MCF 10A (cell line): ENCODE measurements around the gene TPP1. TPM values are rescaled to one million over a fixed set of nuclear protein-coding genes. Genes with fewer than 3 reads are reported as not detected.

Experiments
- BruUV-seq: library from RNA; stranded (reverse); fragments of 400-500 nt; replicated peaks from 2 replicates; lab custom pipeline; 2021; lab: Mats Ljungman, UMichigan
- CTCF ChIA-PET: fragments of 300-600 bp; sonication (Branson Sonifier 250); formaldehyde crosslinking; extraction: SDS; loops from one replicate; lab custom pipeline; 2021; ENCODE audit warnings: antibody characterized with exemption, inconsistent platforms; lab: Yijun Ruan, JAX
- POLR2A ChIA-PET: fragments of 300-600, 350-650 bp; sonication (Branson Sonifier 250); formaldehyde crosslinking; extraction: SDS; loops from one replicate; lab custom pipeline; 2020; ENCODE audit warnings: antibody characterized with exemption, inconsistent platforms; lab: Yijun Ruan, JAX
- DNase-seq: peaks from one replicate; pipeline ENCODE4 v3.0.0-alpha.2; 2018; ENCODE audit not compliant: unreplicated experiment
- H3K27ac Mint-ChIP-seq: one replicate; pipeline ENCODE4 v1.8.0; 2022; ENCODE audit warnings: mild to moderate bottlenecking, low read depth, mixed read lengths; ENCODE audit not compliant: unreplicated experiment
- H3K27me3 Mint-ChIP-seq: one replicate; pipeline ENCODE4 v1.8.0; 2022; ENCODE audit warnings: mixed read lengths; ENCODE audit not compliant: insufficient read depth, unreplicated experiment
- H3K36me3 Mint-ChIP-seq: one replicate; pipeline ENCODE4 v1.8.0; 2022; ENCODE audit warnings: mild to moderate bottlenecking, moderate library complexity, mixed read lengths; ENCODE audit not compliant: insufficient read depth, unreplicated experiment
- H3K4me1 Mint-ChIP-seq: one replicate; pipeline ENCODE4 v1.8.0; 2022; ENCODE audit warnings: mixed read lengths; ENCODE audit not compliant: insufficient read depth, unreplicated experiment
- H3K4me3 Mint-ChIP-seq: one replicate; pipeline ENCODE4 v1.8.0; 2022; ENCODE audit warnings: mild to moderate bottlenecking, moderate library complexity, mixed read lengths; ENCODE audit not compliant: unreplicated experiment
- H3K9me3 Mint-ChIP-seq: one replicate; pipeline ENCODE4 v1.8.0; 2022; ENCODE audit warnings: mixed read lengths; ENCODE audit not compliant: unreplicated experiment
- CTCF ChIP-seq: fragments of 200-600 bp; IDR thresholded peaks from one replicate; pipeline ENCODE4 v1.8.0; 2022; ENCODE audit warnings: antibody characterized with exemption, mild to moderate bottlenecking; ENCODE audit not compliant: unreplicated experiment
- intact Hi-C: fragments of 100-400 bp; cut with micrococcal nuclease; formaldehyde crosslinking; loops from 2 replicates; pipeline ENCODE4 v1.14.1; 2022
- total RNA-seq: library from RNA; stranded (reverse); gene quantifications from 2 replicates; pipeline ENCODE4 v1.2.3, GENCODE V29; 2022

TPP1 gene
- total RNA-seq, 1 experiment from 2014 or later, result 26.9 TPM

- TF ChIP-seq CTCF, result no peak
- ChIA-PET CTCF (interaction anchor here (0.7 to 1.2 kb wide), 3 partner anchors 10 to 294 kb away, joined by 3 to 4 read pairs (median 3); partner anchors contain the start of gene MRPL17), POLR2A (no interaction called here)
- Mint-ChIP-seq H3K4me1 (no peaks in the 10 kb centered on the region), H3K9me3 (no peaks in the 10 kb centered on the region), H3K27ac (no peak overlapping the region), H3K36me3 (no peaks in the 10 kb centered on the region), H3K4me3 (no peak overlapping the region), H3K27me3 (peaks cover 19% of the 10 kb centered on the region)
- DNase-seq, result no peak
- intact Hi-C loops, result no loop called here
- BruUV-seq, result no TSS peak
Measured at GRCh38 chr11:6657346-6657745, 38.1 kb upstream of the TPP1 start.

GRCh38 chr11:6656936-6657335 is 37.7 kb upstream of the TPP1 start:
- TF ChIP-seq CTCF, result no peak
- H3K27ac Mint-ChIP-seq, result no peak overlapping the region
- no peaks in the 10 kb centered on the region for H3K4me1 Mint-ChIP-seq
- no TSS peak for BruUV-seq
- no peak overlapping the region for H3K4me3 Mint-ChIP-seq
- no peak for DNase-seq
- H3K9me3 Mint-ChIP-seq, result no peaks in the 10 kb centered on the region
- ChIA-PET POLR2A (no interaction called here), CTCF (interaction anchor here (1.1 to 1.2 kb wide), 2 partner anchors 26 to 294 kb away, joined by 3 to 4 read pairs; partner anchors contain the start of gene MRPL17)
- intact Hi-C loops, result no loop called here
- peaks cover 19% of the 10 kb centered on the region for H3K27me3 Mint-ChIP-seq
- no peaks in the 10 kb centered on the region for H3K36me3 Mint-ChIP-seq

- H3K27me3 Mint-ChIP-seq, result peaks cover 19% of the 10 kb centered on the region
- no peaks in the 10 kb centered on the region for H3K9me3 Mint-ChIP-seq
- no peaks in the 10 kb centered on the region for H3K36me3 Mint-ChIP-seq
- no peaks in the 10 kb centered on the region for H3K4me1 Mint-ChIP-seq
- H3K4me3 Mint-ChIP-seq, result no peak overlapping the region
- no peak for DNase-seq
- no peak for TF ChIP-seq CTCF
- POLR2A ChIA-PET, result no interaction called here
- CTCF ChIA-PET, result interaction anchor here (1.1 kb wide), 1 partner anchor 293 kb away, joined by 3 read pairs; no protein-coding TSS in a partner anchor
- BruUV-seq, result no TSS peak
- H3K27ac Mint-ChIP-seq, result no peak overlapping the region
- intact Hi-C loops, result no loop called here
Measured at GRCh38 chr11:6656584-6656915, 37.3 kb upstream of the TPP1 start.

GRCh38 chr11:6655790-6656583 is 36.8 kb upstream of the TPP1 start, which contains the start of gene DCHS1:
Gene DCHS1 (minus strand): TSS chr11:6655809. CDS start chr11:6641613, 14,196 bp downstream.
- POLR2A ChIA-PET, result no interaction called here
- no peaks in the 10 kb centered on the region for H3K9me3 Mint-ChIP-seq
- no TSS peak for BruUV-seq
- CTCF ChIA-PET, result no interaction called here
- no peak within 1 kb of the TSS for H3K27ac Mint-ChIP-seq
- no peak within 1 kb of the TSS for H3K4me3 Mint-ChIP-seq
- no peak for DNase-seq
- H3K27me3 Mint-ChIP-seq, result peaks cover 19% of the 10 kb centered on the region
- H3K4me1 Mint-ChIP-seq, result no peaks in the 10 kb centered on the region
- intact Hi-C loops, result no loop called here
- H3K36me3 Mint-ChIP-seq, result no peaks in the 10 kb centered on the region
- TF ChIP-seq CTCF, result no peak
